C4-2B (cell line): ENCODE measurements around the gene TIMM10B.

Experiments used
- ZFX ChIP-seq: fragments of 450-650 bp; IDR thresholded peaks from 2 replicates; pipeline ENCODE4 v1.6.1; 2017
- TF ChIP-seq, protein P1 (sequence below): fragments of 450-650 bp; conservative IDR thresholded peaks from 2 replicates; pipeline ENCODE4 v1.5.1; 2017; ENCODE audit warnings: mild to moderate bottlenecking

DNA sequence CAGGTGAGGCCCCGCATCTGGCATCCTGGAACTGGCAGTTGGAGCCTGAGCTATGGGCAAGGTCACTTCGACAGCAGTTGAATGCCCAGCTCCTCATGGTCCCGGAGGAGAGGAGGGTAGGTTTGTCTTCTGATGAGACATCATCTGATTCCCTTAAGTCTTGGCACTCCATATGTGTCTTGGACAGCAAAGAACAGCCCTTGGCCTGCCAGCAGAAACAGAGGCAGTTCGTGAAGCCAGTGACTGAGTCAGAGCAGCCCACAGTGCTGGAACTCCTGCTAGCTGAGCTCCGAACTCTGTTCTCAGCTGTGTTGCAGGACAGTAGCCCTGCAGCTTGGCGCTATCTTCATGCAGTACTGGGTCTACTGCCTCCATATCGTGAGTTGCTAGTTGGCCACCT lies 16.8 kb downstream of the TIMM10B start:
- TF ChIP-seq, protein P1, sequence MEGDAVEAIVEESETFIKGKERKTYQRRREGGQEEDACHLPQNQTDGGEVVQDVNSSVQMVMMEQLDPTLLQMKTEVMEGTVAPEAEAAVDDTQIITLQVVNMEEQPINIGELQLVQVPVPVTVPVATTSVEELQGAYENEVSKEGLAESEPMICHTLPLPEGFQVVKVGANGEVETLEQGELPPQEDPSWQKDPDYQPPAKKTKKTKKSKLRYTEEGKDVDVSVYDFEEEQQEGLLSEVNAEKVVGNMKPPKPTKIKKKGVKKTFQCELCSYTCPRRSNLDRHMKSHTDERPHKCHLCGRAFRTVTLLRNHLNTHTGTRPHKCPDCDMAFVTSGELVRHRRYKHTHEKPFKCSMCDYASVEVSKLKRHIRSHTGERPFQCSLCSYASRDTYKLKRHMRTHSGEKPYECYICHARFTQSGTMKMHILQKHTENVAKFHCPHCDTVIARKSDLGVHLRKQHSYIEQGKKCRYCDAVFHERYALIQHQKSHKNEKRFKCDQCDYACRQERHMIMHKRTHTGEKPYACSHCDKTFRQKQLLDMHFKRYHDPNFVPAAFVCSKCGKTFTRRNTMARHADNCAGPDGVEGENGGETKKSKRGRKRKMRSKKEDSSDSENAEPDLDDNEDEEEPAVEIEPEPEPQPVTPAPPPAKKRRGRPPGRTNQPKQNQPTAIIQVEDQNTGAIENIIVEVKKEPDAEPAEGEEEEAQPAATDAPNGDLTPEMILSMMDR: no peak
- TF ChIP-seq ZFX: no peak
